OCI-LY7 (cell line): Measurements from ENCODE around the gene C16orf96. TPM values are rescaled to one million over a fixed set of nuclear protein-coding genes. Genes with fewer than 3 reads are reported as not detected.

Source experiments
- BruUV-seq: library from RNA; stranded (reverse); fragments of 400-500 nt; replicated peaks from 2 replicates; lab custom pipeline; 2021; lab: Mats Ljungman, UMichigan
- CTCF ChIA-PET: fragments of 300-600 bp; sonication (Branson Sonifier 250); formaldehyde crosslinking; loops from one replicate; lab custom pipeline; 2022; ENCODE audit warnings: antibody characterized with exemption; ENCODE audit not compliant: unreplicated experiment; lab: Charles Lee
- POLR2A ChIA-PET: fragments of 300-600 bp; sonication (Branson Sonifier 250); formaldehyde crosslinking; loops from one replicate; lab custom pipeline; 2022; ENCODE audit warnings: antibody characterized with exemption; lab: Charles Lee
- DNase-seq: peaks from one replicate; pipeline ENCODE4 v3.0.0-alpha.2; 2015; ENCODE audit warnings: low spot score
- H2AFZ ChIP-seq: fragments of 200-600 bp; sonication (generic), shearing (Covaris generic); 2 replicates; pipeline ENCODE4 v1.6.1; 2014; ENCODE audit warnings: mild to moderate bottlenecking, antibody characterized with exemption, low read length, moderate library complexity
- H3K27ac ChIP-seq: fragments of 200-600 bp; sonication (generic); 2 replicates; pipeline ENCODE4 v1.5.1; 2014; ENCODE audit warnings: mixed run types, low read depth, mild to moderate bottlenecking, moderate library complexity, low read length, inconsistent platforms; ENCODE audit not compliant: poor library complexity, severe bottlenecking
- H3K36me3 ChIP-seq: fragments of 200-600 bp; sonication (generic); 2 replicates; pipeline ENCODE4 v1.6.1; 2014; ENCODE audit warnings: mild to moderate bottlenecking, antibody characterized with exemption, low read length, moderate library complexity, mixed read lengths; ENCODE audit not compliant: insufficient read depth
- H3K4me1 ChIP-seq: fragments of 200-600 bp; sonication (generic); 2 replicates; pipeline ENCODE4 v1.5.1; 2014; ENCODE audit warnings: mild to moderate bottlenecking, low read length; ENCODE audit not compliant: insufficient read depth, poor library complexity, severe bottlenecking
- H3K4me2 ChIP-seq: fragments of 200-600 bp; sonication (generic); 2 replicates; pipeline ENCODE4 v1.6.1; 2014; ENCODE audit warnings: mild to moderate bottlenecking, low read length
- H3K4me3 ChIP-seq: fragments of 200-600 bp; sonication (generic); 2 replicates; pipeline ENCODE4 v1.5.1; 2014; ENCODE audit warnings: mild to moderate bottlenecking, low read depth, low read length; ENCODE audit not compliant: poor library complexity, severe bottlenecking
- H3K79me2 ChIP-seq: fragments of 200-600 bp; sonication (generic); 2 replicates; pipeline ENCODE4 v1.6.1; 2016; ENCODE audit warnings: low read depth, mild to moderate bottlenecking, low read length, moderate library complexity, mixed read lengths; ENCODE audit not compliant: insufficient read depth
- H3K9me2 ChIP-seq: fragments of 200-600 bp; sonication (generic); 2 replicates; pipeline ENCODE4 v1.6.1; 2016; ENCODE audit warnings: mild to moderate bottlenecking, low read length, mixed read lengths; ENCODE audit not compliant: insufficient read depth
- H3K9me3 ChIP-seq: fragments of 200-600 bp; sonication (generic); 2 replicates; pipeline ENCODE4 v1.6.1; 2014; ENCODE audit warnings: mild to moderate bottlenecking, mixed run types, low read length, mixed read lengths
- H4K20me1 ChIP-seq: fragments of 200-600 bp; sonication (generic); 2 replicates; pipeline ENCODE4 v1.6.1; 2014; ENCODE audit warnings: mild to moderate bottlenecking, antibody characterized with exemption, low read length, moderate library complexity, mixed read lengths; ENCODE audit not compliant: insufficient read depth
- EZH2phosphoT487 ChIP-seq: fragments of 200-600 bp; sonication (generic); IDR thresholded peaks from 2 replicates; pipeline ENCODE4 v1.6.1; 2018; ENCODE audit warnings: low read depth, borderline replicate concordance, mild to moderate bottlenecking, mixed run types, antibody characterized with exemption, low read length, moderate library complexity, mixed read lengths
- intact Hi-C: fragments of 100-400 bp; cut with micrococcal nuclease; formaldehyde crosslinking; loops from one replicate; pipeline ENCODE4 v1.10.0; 2022; ENCODE audit not compliant: unreplicated experiment
- total RNA-seq, 2 experiments: library from RNA; depleted of rRNA in 1 of 2; stranded (reverse); fragments of >200 nt in 1 of 2; shearing (Covaris generic) in 1 of 2; gene quantifications; 2 replicates each; pipeline ENCODE4 v1.2.3, GENCODE V29; 2014 to 2022
- TF ChIP-seq, protein P1 (sequence below): fragments of 200-600 bp; sonication (generic); conservative IDR thresholded peaks from 2 replicates; pipeline ENCODE4 v1.5.1; 2014; ENCODE audit warnings: mild to moderate bottlenecking, antibody characterized with exemption, low read length, moderate library complexity, mixed read lengths

Gene C16orf96
- total RNA-seq, 2 experiments from 2014 or later: 0.13 to 0.27 TPM

DNA sequence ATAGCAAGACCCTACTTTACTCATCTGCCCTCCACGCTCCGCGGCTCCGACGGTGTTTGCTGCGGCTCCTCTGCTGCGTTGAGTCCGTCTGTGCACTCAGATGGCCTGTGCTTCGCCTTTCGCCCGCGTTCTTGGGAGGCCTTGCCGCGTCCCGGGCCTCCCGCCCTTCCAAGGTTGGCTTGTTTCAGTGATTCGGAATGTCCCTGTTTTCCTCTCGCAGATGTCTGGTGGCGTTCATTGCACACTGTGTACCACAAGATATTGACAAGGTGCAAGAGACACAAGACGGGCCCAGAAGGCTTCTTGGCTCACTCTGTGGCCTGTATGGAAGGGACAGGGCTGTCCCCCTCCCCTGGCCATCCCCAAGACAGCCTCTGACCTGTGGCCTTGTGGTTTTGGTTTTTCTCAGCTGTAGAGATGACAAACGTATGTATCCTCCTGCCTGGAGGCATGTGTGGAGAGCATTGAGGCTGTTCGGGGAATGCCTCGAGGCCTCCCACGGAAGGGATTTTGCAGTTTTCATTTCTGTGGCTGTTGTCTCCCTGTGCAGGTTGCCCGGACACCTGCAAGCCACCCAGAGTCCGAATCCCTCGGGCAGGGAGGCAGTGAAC, 83.9 kb downstream of the C16orf96 start:
- no peak for DNase-seq
- H2AFZ ChIP-seq: no peak overlapping the region
- no peaks in the 10 kb centered on the region for H3K4me1 ChIP-seq
- no peak for TF ChIP-seq EZH2phosphoT487
- TF ChIP-seq, protein P1, sequence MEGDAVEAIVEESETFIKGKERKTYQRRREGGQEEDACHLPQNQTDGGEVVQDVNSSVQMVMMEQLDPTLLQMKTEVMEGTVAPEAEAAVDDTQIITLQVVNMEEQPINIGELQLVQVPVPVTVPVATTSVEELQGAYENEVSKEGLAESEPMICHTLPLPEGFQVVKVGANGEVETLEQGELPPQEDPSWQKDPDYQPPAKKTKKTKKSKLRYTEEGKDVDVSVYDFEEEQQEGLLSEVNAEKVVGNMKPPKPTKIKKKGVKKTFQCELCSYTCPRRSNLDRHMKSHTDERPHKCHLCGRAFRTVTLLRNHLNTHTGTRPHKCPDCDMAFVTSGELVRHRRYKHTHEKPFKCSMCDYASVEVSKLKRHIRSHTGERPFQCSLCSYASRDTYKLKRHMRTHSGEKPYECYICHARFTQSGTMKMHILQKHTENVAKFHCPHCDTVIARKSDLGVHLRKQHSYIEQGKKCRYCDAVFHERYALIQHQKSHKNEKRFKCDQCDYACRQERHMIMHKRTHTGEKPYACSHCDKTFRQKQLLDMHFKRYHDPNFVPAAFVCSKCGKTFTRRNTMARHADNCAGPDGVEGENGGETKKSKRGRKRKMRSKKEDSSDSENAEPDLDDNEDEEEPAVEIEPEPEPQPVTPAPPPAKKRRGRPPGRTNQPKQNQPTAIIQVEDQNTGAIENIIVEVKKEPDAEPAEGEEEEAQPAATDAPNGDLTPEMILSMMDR: no peak
- no peaks in the 10 kb centered on the region for H3K9me2 ChIP-seq
- peaks cover 5% of the 10 kb centered on the region; the same call in 1 of the 2 replicates for H3K36me3 ChIP-seq
- H3K79me2 ChIP-seq: no peaks in the 10 kb centered on the region
- no peaks in the 10 kb centered on the region for H3K9me3 ChIP-seq
- POLR2A ChIA-PET: no interaction called here
- no peaks in the 10 kb centered on the region; the same call in 1 of the 2 replicates for H4K20me1 ChIP-seq
- H3K4me3 ChIP-seq: no peak overlapping the region
- intact Hi-C loops: no loop called here
- CTCF ChIA-PET: no interaction called here
- no TSS peak for BruUV-seq
- H3K4me2 ChIP-seq: no peak overlapping the region
- no peak overlapping the region for H3K27ac ChIP-seq

DNA sequence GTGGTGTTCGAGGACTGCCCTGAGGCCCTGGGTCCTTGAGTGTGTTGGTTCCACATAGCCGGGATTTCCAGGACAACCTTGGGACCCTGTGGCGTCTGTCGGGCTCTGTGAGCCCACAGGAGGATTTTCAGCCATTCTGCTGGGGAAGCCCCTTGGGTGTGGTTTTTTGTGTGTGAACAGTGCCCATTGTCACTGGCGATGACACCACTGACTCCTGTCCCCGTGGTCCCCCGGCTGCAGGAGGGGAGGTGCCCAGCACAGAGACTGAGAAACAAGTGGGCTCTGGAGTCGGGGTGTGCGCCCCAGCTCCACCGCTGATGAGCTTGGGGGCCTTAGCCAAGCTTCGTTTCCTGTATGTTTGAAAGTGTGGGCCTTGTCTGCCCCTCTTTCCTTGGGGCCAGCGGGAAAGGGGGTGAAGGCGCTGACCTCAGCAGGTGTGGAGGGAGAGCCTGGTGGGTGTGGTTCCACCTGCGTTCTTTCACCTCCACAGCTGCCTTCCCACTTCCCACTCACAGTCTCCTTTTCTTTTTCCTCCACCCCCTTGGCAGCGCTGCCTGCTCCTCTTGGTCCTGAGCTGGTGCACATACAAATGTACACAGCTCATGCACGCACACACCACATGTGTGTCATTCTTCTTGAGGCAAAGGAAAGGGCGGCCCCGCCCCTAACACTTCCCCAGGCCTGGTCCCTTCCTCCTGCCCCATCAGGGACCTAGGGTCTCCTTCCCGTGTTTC, 84.6 kb downstream of the C16orf96 start:
- Histone ChIP-seq H3K9me3 (no peaks in the 10 kb centered on the region), H3K9me2 (no peaks in the 10 kb centered on the region), H3K4me3 (no peak overlapping the region), H3K4me2 (no peak overlapping the region), H3K79me2 (no peaks in the 10 kb centered on the region), H3K4me1 (no peaks in the 10 kb centered on the region), H4K20me1 (no peaks in the 10 kb centered on the region; the same call in 1 of the 2 replicates), H2AFZ (no peak overlapping the region), H3K36me3 (peaks cover 5% of the 10 kb centered on the region; the same call in 1 of the 2 replicates), H3K27ac (no peak overlapping the region)
- CTCF ChIA-PET: no interaction called here
- POLR2A ChIA-PET: no interaction called here
- intact Hi-C loops: no loop called here
- TF ChIP-seq, protein P1: no peak
- TF ChIP-seq EZH2phosphoT487: no peak
- DNase-seq: no peak
- BruUV-seq: no TSS peak

DNA sequence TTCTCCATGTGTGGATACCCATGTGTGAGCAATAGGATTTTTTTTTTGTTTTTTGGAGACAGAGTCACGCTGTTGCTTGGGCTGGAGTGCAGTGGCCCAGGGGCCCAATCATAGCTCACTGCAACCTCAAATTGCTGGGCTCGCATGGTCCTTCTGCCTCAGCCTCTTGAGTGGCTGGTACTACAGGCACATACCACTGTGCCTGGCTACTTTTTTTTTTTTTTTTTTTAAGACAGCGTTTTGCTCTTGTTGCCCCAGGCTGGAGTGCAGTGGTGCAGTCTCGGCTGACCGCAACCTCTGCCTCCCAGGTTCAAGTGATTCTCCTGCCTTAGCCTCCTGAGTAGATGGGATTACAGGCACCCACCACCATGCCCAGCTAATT, 85.2 kb downstream of the C16orf96 start:
- Histone ChIP-seq H3K4me2 (no peak overlapping the region), H3K36me3 (peaks cover 5% of the 10 kb centered on the region; the same call in 1 of the 2 replicates), H3K27ac (no peak overlapping the region), H3K4me3 (no peak overlapping the region), H2AFZ (no peak overlapping the region), H3K4me1 (no peaks in the 10 kb centered on the region), H3K9me3 (no peaks in the 10 kb centered on the region), H4K20me1 (no peaks in the 10 kb centered on the region; the same call in 1 of the 2 replicates), H3K9me2 (no peaks in the 10 kb centered on the region), H3K79me2 (no peaks in the 10 kb centered on the region)
- DNase-seq: no peak
- TF ChIP-seq, protein P1: no peak
- TF ChIP-seq EZH2phosphoT487: no peak
- BruUV-seq: no TSS peak
- POLR2A ChIA-PET: interaction anchor here (0.6 kb wide), 1 partner anchor 170 kb away, joined by 5 read pairs; no protein-coding TSS in a partner anchor
- intact Hi-C loops: no loop called here
- CTCF ChIA-PET: no interaction called here
